ENCODE results near the gene ASXL1.

DNA sequence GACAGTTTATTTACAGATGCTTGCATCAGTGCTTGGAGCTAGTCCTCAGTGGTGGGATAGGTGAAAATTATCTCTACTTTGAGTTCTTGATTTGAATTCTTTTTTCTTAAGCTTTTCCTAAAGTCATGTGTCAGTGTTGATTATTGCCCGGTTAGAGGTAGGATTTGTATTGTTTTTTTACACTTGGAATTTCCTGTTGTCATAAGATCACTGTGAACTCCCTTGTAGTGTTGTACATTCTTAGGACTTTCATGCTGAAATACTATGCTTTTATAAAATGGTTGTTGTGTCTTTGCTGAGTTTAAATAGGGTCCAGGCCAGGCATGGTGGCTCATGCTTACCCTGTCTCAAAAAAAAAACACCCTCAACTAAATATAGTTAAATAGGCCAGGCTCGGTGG is 20.3 kb downstream of the ASXL1 start:
- TF ChIP-seq HIVEP1 (CRISPR knock-in tag; IDR thresholded peaks at IDR 0.05) (no peak), MTA3 (IDR thresholded peaks at IDR 0.05; ENCODE audit: borderline replicate concordance) (no peak)
- TF ChIP-seq, protein P1, sequence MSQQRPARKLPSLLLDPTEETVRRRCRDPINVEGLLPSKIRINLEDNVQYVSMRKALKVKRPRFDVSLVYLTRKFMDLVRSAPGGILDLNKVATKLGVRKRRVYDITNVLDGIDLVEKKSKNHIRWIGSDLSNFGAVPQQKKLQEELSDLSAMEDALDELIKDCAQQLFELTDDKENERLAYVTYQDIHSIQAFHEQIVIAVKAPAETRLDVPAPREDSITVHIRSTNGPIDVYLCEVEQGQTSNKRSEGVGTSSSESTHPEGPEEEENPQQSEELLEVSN (IDR thresholded peaks at IDR 0.05; ENCODE audit: borderline replicate concordance in 1 of 2, extremely low read depth in 1 of 2, insufficient read depth in 1 of 2, insufficient read length in 1 of 2, low read depth in 1 of 2, low read length in 1 of 2, poor library complexity in 1 of 2, severe bottlenecking in 1 of 2) = no peak
- TF ChIP-seq, protein P2, sequence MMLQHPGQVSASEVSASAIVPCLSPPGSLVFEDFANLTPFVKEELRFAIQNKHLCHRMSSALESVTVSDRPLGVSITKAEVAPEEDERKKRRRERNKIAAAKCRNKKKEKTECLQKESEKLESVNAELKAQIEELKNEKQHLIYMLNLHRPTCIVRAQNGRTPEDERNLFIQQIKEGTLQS (IDR thresholded peaks at IDR 0.05) = no peak
- TF ChIP-seq, protein P2 (CRISPR knock-in tag; conservative IDR thresholded peaks at IDR 0.05) = no peak
